Right lobe of liver (tissue), 4 donors: ENCODE data around the gene CDYL2.

Experiments used
- POLR2A ChIP-seq: fragments of 450-650 bp; IDR thresholded peaks from one replicate; pipeline ENCODE4 v1.6.1; 2017; ENCODE audit warnings: antibody characterized with exemption, mild to moderate bottlenecking
- TF ChIP-seq, protein P1 (sequence below), 4 donors: fragments of 200-600 bp in 3 of 4; fragments of 450-650 bp in 1 of 4; IDR thresholded peaks; one replicate each; pipeline versions ENCODE4 v1.5.1 to v1.8.0; 2016 to 2022; ENCODE audit warnings: antibody characterized with exemption in 4 of 4, mild to moderate bottlenecking in 2 of 4
- donor health status: DM: no; HTN: no; CAD: no.
- donor health status: DM: no; HTN: no; CAD: no.
- donor health status: DM: no; HTN: yes; CAD: no.

DNA sequence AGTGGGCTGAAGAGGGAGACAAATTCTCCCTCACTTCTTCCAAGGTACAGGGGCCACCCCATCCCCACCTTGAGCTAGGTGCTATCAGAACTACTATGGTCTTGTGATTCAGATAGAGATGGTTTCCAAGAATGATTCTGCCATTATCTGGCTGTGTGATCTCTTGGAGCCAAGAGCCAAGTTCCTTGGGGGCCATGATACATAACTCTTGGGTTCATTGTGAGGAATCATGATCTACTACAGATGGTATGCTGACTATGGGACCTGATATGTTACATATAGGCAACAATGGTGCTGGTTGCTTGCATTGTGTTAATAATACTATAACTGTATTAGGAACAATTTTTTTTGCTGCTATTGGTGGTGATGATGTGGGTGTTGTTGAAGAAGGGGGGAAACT, 217.9 kb downstream of the CDYL2 start:
- TF ChIP-seq POLR2A = no peak
- TF ChIP-seq, protein P1, sequence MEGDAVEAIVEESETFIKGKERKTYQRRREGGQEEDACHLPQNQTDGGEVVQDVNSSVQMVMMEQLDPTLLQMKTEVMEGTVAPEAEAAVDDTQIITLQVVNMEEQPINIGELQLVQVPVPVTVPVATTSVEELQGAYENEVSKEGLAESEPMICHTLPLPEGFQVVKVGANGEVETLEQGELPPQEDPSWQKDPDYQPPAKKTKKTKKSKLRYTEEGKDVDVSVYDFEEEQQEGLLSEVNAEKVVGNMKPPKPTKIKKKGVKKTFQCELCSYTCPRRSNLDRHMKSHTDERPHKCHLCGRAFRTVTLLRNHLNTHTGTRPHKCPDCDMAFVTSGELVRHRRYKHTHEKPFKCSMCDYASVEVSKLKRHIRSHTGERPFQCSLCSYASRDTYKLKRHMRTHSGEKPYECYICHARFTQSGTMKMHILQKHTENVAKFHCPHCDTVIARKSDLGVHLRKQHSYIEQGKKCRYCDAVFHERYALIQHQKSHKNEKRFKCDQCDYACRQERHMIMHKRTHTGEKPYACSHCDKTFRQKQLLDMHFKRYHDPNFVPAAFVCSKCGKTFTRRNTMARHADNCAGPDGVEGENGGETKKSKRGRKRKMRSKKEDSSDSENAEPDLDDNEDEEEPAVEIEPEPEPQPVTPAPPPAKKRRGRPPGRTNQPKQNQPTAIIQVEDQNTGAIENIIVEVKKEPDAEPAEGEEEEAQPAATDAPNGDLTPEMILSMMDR (IDR thresholded peaks at IDR 0.05) = no peak
